NCI-H69 (cell line): ENCODE measurements around the gene POGLUT3.

ENCODE experiments used
- DNase-seq: peaks from one replicate; lab custom pipeline; 2025; lab: John Stamatoyannopoulos, UW

Gene POGLUT3

DNA sequence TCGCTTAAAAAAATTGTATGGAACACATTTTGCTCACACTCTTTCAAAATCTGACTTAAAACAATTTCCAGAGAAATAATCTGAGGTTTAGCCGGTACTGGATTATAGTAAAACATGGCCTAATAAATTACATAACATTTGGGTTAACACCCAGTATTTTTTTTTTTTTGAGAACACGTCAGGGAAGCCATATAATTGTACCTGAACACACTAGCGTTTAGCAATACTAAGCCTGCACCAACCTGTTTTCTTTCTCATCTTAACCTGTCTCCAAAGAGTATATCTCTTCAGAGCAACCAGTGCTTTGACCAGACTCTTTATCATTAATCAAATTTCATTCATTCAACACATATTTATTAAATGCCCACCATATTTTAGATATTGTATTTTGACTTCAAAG, 2.0 kb upstream of the POGLUT3 start:
- DNase-seq = no peak

DNA sequence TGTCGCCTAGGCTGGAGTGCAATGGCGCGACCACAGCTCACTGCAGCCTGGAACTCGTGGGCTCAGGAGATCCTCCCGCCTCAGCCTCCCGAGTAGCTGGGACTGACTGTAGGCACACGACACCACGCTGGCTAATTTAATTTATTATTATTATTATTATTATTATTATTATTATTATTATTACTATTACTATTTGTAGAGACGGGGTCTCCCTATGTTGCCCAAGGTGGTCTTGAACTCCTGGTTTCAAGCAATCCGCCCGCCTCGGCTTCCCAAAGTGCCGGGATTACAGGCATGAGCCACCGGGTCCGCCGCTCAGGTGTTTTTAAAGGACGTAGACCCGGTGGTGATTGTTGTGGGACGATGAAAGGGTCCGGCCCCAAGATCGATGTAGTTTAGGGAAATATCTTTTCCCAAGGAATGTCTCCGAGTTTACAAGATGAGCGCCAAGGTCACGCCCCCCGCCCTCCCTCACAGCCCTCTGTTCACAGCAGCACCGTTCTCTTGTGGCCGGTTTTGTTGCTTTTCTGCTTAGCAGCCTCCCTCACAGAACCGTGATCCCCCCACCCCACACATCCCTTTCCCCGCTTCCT, 728 bp upstream of the POGLUT3 start:
- no peak for DNase-seq

- DNase-seq = peak; percentile 91
Observed at GRCh38 chr11:108497317-108498045, 703 bp downstream of the POGLUT3 start.

DNA sequence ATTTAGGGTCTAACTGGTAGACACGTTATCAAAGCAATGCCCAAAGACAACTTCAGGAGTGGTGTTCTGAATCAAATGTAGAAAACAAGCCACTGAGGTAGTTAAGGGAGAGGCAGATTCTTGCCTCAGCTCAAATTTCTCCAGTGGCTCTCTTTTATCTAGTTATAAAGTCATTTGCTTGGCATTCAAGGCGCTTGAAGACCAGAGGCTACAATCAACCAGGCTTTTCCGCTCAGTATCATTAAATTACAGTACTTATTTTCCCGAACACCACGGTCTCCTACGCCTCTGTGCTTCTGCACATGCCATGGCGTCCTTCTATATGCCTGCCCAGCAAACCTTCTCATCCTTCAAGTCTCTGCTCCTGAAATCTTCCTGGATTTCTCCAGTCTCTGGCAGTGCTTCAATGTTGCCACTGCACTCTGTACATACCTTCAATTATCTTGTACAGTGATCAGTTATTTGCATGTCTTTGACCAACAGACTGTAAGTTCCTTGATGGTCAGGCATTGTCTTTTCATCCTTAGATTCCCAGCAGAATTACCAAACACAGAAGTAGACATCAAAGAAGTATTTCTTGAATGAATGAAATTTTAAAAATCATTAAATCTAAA, 1.4 kb downstream of the POGLUT3 start:
- DNase-seq = peak; percentile 29

DNA sequence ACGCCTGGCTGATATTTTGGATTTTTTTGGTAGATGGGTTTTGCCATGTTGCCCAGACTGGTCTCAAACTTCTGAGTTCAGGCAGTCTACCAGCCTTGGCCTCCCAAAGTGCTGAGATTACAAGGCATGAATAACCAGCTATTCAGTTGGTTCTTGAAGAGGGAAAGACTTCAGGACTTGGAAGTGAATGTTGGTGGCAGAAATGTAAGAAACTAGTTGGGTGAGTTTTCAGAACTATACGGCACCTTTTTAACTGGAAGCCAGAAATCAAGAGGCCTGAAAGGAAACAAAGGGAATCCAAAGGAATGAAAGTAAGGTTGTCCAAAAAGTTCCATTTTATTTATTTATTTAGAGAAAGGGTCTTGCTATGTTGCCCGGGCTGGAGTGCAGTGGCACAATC, 2.9 kb downstream of the POGLUT3 start:
- DNase-seq = no peak

DNA sequence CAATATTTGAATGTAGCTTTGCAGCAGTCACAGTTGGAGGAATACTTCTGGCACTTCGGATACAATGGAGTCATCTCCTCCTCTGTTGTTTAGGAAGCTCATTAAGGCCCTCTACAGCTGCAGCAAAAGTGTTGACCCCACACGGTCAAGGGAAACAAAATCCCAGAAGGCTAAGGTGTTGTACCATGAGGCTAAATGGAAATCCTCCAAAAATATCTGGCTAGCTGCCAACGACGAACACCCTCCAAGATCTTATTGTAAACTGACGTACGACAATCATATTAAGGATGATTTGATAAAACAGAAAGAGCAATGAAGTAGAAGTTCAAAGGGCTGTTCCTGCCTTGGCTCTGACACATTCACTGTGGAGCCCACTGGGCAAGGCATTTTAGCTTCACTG, 4.0 kb downstream of the POGLUT3 start:
- peak; percentile 64 for DNase-seq

DNA sequence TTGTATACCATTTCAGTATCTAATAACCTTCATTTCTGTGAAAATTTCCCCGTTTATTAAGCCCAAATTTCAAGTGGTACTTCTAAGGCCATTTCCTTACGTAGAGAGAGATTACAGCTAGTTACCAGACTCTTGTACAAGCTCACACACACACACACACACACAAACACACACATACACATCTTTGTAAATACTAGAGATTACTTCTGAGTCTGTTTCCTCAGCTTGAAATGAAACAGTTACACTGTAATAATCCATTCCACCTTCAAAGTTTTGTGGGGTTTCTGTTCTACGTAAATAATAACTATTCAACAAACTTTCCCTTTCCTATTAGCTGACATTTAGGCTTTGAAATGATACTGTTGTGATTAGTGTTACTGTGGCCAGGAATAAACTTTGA, 6.2 kb downstream of the POGLUT3 start:
- DNase-seq = no peak

DNA sequence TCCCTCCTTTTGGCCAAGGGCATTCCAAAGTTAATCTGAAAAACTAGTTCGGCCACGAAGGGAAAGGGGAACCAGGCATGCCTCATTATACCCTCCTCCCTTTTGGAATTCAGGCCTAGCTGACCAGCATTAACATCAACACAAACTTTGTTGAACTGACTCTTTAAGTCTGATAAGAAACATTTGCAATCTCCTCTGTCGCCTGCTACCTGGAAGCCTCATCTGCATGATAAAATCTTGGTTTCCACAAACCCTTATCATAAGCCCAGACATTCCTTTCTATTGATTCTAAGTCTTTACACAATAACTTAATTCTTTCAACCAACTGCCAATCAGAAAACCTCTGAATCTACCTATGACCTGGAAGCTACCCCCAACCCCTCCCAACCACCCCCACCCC, 11.4 kb downstream of the POGLUT3 start:
- no peak for DNase-seq

DNA sequence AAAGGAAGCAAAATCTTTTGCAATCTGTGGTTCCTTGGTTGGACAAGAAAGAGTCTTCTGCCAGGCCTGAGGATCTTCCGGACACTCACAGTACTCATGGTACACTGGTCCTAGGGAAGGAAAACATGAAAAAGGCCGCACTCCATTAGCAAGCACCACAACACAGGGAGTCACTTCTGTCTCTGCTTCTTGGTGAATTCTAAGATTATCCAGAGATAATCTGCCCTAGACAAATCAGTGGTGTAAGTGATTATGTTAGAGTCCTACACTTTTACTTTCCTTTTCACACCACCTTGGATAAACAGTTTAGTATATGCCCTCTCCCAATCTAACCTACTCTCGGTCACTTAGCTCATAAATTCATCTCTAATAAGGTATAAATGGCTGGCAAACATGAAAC, 11.9 kb downstream of the POGLUT3 start:
- DNase-seq = no peak

GRCh38 chr11:108483163-108483562, 15.0 kb downstream of the POGLUT3 start:
- no peak for DNase-seq

DNA sequence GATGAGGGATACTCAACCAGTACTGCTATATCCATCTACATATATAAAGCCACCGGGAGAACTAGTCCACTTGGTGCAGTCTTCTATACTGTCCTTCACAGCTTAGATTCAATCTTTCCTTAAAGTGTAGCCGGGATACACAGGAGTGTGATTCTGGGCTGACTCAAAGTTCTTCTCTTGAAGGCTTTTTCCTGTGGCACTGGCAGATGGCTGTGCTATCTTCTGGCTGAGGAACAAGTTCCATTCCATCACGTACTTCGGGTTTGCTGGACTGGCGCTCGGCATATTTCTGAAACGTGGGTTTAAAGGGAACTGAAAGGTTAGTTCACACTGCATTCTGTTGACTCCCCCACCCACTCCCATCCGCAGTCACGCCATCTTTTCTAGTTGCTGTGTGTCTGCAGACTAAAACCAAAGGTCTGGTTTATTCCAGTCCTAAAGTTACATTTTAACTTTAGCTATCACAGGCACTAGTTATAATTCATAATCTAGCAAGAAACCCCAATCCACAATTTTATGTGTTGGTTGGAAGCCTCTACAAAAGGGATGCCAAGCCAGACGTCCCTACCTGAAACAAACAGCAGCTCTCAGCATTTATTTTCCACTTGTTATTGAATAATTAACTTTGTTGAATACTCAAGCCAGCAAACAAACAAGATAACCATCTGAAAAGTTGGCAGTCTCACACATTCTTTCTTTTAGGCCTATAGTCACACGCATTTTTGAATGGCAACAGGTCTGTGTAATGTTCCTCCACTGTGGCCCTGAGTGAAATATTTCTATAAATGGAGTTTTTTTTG, 23.3 kb downstream of the POGLUT3 start:
- no peak for DNase-seq

GRCh38 chr11:108472681-108473080, 25.5 kb downstream of the POGLUT3 start:
- DNase-seq = no peak

DNA sequence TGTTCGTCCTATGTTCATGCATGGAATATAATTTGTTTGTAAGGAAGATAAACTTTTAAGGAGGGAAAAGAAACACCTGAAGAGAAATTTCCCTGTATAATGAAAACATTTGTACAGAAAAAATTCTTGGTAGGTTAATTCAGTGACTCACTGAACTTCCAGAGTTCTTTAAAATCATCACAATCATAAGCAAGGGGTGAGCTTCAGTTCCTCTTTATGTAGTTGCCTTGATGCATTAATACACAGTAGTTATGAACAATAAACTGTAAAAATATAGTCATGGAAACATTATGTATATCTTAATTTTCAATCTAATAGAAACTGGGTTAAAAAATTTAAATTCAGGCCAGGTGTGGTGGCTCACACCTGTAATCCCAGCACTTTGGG, 29.7 kb downstream of the POGLUT3 start:
- no peak for DNase-seq

GRCh38 chr11:108467091-108467823, 30.9 kb downstream of the POGLUT3 start, which contains the start of gene C11orf65:
C11orf65 (minus strand) TSS chr11:108467529; CDS start chr11:108461559, 5,970 bp downstream.
- DNase-seq = peak; percentile 99

DNA sequence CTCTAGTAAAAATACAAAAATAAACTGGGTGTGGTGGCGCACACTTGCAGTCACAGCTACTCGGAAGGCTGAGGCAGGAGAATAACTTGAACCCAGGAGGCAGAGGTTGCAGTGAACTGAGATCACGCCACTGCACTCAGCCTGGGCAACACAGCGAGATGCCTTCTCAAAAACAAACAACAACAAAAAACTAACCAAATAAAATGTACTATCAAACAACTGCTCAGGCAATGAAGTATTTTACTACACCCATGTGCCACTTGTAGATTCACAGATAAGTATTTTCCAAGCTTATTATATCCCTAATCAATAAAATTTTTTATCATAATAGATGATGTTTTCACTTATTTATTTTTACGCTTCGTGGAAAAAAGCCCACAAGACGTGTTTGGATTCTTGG, 31.8 kb downstream of the POGLUT3 start:
- DNase-seq = no peak

- no peak for DNase-seq
Observed at GRCh38 chr11:108453207-108453835, 44.9 kb downstream of the POGLUT3 start.
